Measurements from ENCODE around the gene ARFGAP1.

Gene ARFGAP1

DNA sequence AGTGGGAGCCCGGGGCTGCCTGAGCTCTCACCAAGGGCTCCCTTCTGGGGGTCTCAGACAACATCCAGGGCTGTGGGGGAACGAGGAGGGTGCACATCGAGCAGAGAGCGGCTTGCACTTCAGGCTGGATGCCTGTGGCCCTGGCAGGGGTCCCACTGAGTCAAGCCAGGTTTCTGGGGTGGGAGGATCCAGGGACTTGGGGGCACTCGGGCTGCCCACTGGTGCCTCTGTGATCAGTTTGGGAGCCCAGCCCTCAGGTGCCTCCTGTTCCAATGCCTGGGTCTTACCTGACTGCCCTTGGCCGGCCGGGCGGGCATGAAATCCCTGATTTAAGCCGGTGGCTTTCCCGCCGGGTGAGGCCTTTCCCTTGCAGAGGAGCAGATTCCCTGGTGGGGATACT is 20.8 kb downstream of the ARFGAP1 start:
- TF ChIP-seq, protein P1, sequence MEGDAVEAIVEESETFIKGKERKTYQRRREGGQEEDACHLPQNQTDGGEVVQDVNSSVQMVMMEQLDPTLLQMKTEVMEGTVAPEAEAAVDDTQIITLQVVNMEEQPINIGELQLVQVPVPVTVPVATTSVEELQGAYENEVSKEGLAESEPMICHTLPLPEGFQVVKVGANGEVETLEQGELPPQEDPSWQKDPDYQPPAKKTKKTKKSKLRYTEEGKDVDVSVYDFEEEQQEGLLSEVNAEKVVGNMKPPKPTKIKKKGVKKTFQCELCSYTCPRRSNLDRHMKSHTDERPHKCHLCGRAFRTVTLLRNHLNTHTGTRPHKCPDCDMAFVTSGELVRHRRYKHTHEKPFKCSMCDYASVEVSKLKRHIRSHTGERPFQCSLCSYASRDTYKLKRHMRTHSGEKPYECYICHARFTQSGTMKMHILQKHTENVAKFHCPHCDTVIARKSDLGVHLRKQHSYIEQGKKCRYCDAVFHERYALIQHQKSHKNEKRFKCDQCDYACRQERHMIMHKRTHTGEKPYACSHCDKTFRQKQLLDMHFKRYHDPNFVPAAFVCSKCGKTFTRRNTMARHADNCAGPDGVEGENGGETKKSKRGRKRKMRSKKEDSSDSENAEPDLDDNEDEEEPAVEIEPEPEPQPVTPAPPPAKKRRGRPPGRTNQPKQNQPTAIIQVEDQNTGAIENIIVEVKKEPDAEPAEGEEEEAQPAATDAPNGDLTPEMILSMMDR (IDR thresholded peaks at IDR 0.05; ENCODE audit: low read depth, low read length): no peak
- no peak overlapping the region for H3K4me3 ChIP-seq (ENCODE audit: low read depth, low read length)

DNA sequence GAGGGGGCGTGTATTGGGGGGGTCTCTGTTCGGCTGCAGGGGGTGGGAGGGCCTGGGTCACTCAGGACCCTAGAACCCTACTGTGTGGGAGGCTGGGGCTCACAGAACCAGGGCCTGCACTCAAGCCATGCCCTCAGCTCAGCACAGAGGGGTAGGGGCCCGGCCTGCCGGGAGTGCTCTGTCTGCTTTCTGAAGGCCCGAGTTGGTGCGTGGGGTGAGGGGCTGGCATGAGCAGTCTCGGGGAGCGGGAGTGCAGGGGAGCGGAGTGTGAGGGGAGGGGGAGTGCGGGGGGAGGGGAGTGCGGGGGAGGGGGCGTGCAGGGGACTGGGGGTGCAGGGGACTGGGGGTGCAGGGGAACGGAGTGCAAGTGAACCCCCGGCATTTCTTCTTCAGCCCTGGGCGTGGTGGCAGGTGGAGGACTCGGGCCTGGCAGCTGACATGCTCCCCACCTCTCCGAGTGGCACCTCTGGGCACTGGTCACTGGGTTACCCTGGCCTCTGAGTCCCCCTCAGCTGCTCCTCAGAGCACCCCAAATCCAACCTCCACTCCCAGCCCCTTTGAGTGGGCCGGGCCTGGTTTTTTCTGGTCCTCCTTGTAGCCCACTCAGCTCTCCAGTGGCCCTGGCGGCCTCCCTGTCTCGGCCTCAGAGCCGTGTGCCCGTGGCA is 21.4 kb downstream of the ARFGAP1 start:
- TF ChIP-seq, protein P1 (IDR thresholded peaks at IDR 0.05; ENCODE audit: low read depth, low read length): no peak
- no peak overlapping the region for H3K4me3 ChIP-seq (ENCODE audit: low read depth, low read length)

DNA sequence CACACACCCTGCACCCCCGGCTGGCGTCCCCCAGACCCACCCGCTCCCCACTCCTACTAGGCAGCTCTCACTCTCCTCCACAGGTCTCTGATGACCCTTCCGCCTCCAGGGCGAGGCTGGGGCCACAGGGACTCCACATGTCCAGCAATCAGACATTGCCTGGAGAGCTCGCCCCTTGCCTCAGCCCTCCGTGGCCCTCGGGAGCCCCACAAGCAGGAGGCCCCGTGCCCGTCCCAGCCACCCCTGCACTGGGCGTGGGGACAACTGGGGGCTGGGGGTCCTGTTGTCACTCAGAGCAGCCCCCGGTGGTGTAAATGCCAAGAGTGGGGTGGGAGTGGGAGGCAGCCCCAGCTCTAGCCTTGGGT is 21.9 kb downstream of the ARFGAP1 start:
- TF ChIP-seq, protein P1 (IDR thresholded peaks at IDR 0.05; ENCODE audit: low read depth, low read length): no peak
- no peak overlapping the region for H3K4me3 ChIP-seq (ENCODE audit: low read depth, low read length)

DNA sequence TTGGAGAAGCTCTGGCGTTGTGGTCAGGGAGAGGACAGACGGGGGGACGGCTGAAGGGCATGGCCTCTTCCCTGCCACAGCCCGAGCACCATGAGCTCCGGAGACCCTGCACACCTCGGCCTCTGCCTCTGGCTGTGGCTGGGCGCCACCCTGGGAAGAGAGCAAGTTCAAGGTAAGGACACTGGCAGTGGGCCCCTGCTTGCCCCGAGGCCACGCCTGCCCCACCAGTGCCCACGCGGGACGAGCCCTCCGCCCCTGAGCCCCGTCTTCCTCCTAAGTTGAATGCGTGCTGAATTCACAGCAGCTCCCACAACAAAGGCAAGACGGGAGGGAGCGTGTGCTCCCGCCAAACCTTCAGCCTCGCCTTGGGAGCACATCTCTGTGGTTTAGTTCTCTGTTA is 22.4 kb downstream of the ARFGAP1 start:
- no peak overlapping the region for H3K4me3 ChIP-seq (ENCODE audit: low read depth, low read length)
- TF ChIP-seq, protein P1 (IDR thresholded peaks at IDR 0.05; ENCODE audit: low read depth, low read length): no peak

DNA sequence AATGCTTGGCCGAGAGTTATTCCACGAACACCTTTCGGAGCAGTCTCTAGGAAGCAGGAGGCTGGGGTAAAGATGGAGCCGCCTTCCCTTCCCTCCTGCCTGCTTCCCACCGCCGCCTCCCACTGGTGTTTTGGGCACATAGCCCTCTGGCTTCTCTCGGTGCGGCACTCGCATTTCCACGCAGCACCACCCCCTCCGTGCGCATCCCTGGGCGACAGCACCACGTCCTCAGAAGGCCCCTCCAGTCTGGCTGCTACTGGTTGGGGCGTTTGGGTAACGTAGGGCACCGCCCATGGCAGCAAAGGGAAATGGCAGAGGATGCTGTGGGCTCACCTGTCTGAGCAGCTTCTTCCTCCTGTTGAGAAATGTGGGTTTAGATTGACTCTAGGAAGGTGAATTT is 22.8 kb downstream of the ARFGAP1 start:
- TF ChIP-seq, protein P1 (IDR thresholded peaks at IDR 0.05; ENCODE audit: low read depth, low read length): no peak
- no peak overlapping the region for H3K4me3 ChIP-seq (ENCODE audit: low read depth, low read length)

DNA sequence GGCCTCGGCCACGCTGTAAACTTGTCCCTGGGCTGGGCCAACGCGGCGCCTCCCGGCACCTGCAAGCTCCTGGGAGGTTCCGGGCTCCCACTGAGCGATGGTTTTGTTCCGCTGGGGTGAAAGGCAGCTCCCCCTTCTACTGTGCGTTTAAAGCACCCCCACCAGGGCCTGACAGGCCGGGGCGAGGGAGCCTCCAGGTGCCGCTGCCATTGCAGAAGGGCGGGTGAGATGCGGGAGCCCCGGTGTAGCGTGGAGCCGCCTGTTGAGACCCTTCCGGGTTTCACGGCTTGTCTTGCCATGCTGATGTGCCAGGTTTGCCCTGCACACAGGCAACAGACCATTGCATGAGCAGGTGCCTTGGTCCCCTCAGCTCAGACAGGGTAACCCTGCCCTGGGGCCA is 23.2 kb downstream of the ARFGAP1 start:
- TF ChIP-seq, protein P1 (IDR thresholded peaks at IDR 0.05; ENCODE audit: low read depth, low read length): no peak
- no peak overlapping the region for H3K4me3 ChIP-seq (ENCODE audit: low read depth, low read length)

DNA sequence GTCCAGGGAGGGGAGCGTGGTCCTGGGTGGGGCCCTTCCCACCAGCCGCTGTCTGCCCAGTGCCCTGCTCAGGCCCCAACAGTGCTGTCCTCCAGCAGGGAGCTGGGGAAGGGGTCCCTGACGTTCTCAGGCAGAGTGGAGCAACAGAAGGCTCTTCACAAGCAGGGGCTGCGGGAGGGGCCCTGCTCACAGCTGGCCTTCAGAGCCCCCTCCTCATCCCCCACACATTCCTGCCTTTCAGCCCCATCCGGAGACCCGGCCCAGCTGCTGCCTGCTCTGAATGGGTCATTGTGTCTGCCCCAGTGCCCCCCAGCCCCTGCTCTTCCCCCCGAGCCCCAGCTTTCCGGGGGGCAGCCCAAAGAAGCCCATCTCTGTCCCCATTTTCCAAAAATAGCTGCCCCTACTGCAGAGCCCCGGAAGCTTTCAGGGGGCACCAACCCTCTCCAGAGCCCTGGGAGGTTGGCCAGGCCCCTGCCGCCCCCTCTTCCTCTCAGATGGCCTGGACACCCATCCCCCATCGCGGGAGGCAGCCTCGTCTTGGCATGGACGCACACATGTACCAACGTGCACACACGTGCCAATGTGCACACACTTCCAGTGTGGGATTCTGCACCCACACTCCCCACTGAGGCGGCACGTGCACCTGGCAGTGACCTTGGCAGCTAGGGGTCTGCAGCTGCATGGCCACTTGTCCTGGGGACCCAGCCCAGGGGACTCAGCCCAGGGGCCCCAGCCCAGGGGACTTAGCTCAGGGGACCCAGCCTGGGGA is 24.1 kb downstream of the ARFGAP1 start:
- no peak overlapping the region for H3K4me3 ChIP-seq (ENCODE audit: low read depth, low read length)
- TF ChIP-seq, protein P1 (IDR thresholded peaks at IDR 0.05; ENCODE audit: low read depth, low read length): no peak
